Caco-2 (cell line): Measurements from ENCODE around the gene SFXN3. TPM values are rescaled to one million over a fixed set of nuclear protein-coding genes. Genes with fewer than 3 reads are reported as not detected.

ENCODE experiments used
- BruUV-seq: library from RNA; stranded (reverse); fragments of 400-500 nt; replicated peaks from 2 replicates; lab custom pipeline; 2021; lab: Mats Ljungman, UMichigan
- CTCF ChIA-PET: fragments of 300-600 bp; sonication (Branson Sonifier 250); formaldehyde crosslinking; loops from one replicate; lab custom pipeline; 2022; ENCODE audit warnings: antibody characterized with exemption; lab: Charles Lee
- POLR2A ChIA-PET: fragments of 300-600 bp; sonication (Branson Sonifier 250); formaldehyde crosslinking; loops from one replicate; lab custom pipeline; 2022; ENCODE audit warnings: antibody characterized with exemption; lab: Charles Lee
- DNase-seq, 2 experiments: peaks; one replicate each; pipeline versions ENCODE4 v3.0.0 to v3.0.0-alpha.2; 2020 to 2022
- H3K27me3 ChIP-seq: replicated peaks from 2 replicates; pipeline ENCODE4 v1.6.0; 2011; ENCODE audit warnings: low read length; ENCODE audit not compliant: control insufficient read depth, insufficient read depth
- H3K36me3 ChIP-seq: 2 replicates; pipeline ENCODE4 v1.5.1; 2011; ENCODE audit warnings: low read length; ENCODE audit not compliant: control insufficient read depth, insufficient read depth
- H3K4me1 ChIP-seq: fragments of 250-450 bp; sonication (Bioruptor Pico); 2 replicates; pipeline ENCODE4 v1.5.1; 2020; ENCODE audit warnings: mild to moderate bottlenecking
- H3K4me3 ChIP-seq: 2 replicates; pipeline ENCODE4 v1.5.1; 2011; ENCODE audit warnings: low read depth, mild to moderate bottlenecking, control low read depth, low read length
- H3K9me3 ChIP-seq: fragments of 250-450 bp; sonication (Bioruptor Pico); 2 replicates; pipeline ENCODE4 v1.5.1; 2020; ENCODE audit warnings: mild to moderate bottlenecking, moderate library complexity
- H3K27ac Mint-ChIP-seq: one replicate; pipeline ENCODE4 v1.8.0; 2022; ENCODE audit warnings: mixed read lengths; ENCODE audit not compliant: unreplicated experiment
- H3K27me3 Mint-ChIP-seq: one replicate; pipeline ENCODE4 v1.8.0; 2022; ENCODE audit warnings: mixed read lengths; ENCODE audit not compliant: insufficient read depth, unreplicated experiment
- H3K36me3 Mint-ChIP-seq: one replicate; pipeline ENCODE4 v1.8.0; 2022; ENCODE audit warnings: mild to moderate bottlenecking, mixed read lengths; ENCODE audit not compliant: insufficient read depth, unreplicated experiment
- H3K4me1 Mint-ChIP-seq: one replicate; pipeline ENCODE4 v1.8.0; 2022; ENCODE audit warnings: low read depth, mixed read lengths; ENCODE audit not compliant: unreplicated experiment
- H3K4me3 Mint-ChIP-seq: one replicate; pipeline ENCODE4 v1.8.0; 2022; ENCODE audit warnings: mild to moderate bottlenecking, moderate library complexity, mixed read lengths; ENCODE audit not compliant: unreplicated experiment
- H3K9me3 Mint-ChIP-seq: one replicate; pipeline ENCODE4 v1.8.0; 2022; ENCODE audit warnings: mixed read lengths; ENCODE audit not compliant: unreplicated experiment
- intact Hi-C: fragments of 100-400 bp; cut with micrococcal nuclease; formaldehyde crosslinking; loops from one replicate; pipeline ENCODE4 v1.10.0; 2022; ENCODE audit not compliant: unreplicated experiment
- total RNA-seq: library from RNA; stranded (reverse); gene quantifications from 2 replicates; pipeline ENCODE4 v1.2.3, GENCODE V29; 2022
- TF ChIP-seq, protein P1 (sequence below), 2 experiments: fragments of 200-600 bp in 1 of 2; IDR thresholded peaks; 1 replicate in 1 of 2; 2 replicates in 1 of 2; pipeline versions ENCODE4 v1.5.1 to v1.8.0; 2011 to 2022; ENCODE audit warnings: antibody characterized with exemption in 1 of 2, control low read depth in 1 of 2, inconsistent platforms in 1 of 2, low read depth in 1 of 2, low read length in 1 of 2, mild to moderate bottlenecking in 1 of 2, moderate library complexity in 1 of 2; ENCODE audit not compliant: insufficient read depth in 1 of 2, severe bottlenecking in 1 of 2, unreplicated experiment in 1 of 2

The SFXN3 gene
- total RNA-seq, 1 experiment from 2014 or later, result 23.4 TPM

DNA sequence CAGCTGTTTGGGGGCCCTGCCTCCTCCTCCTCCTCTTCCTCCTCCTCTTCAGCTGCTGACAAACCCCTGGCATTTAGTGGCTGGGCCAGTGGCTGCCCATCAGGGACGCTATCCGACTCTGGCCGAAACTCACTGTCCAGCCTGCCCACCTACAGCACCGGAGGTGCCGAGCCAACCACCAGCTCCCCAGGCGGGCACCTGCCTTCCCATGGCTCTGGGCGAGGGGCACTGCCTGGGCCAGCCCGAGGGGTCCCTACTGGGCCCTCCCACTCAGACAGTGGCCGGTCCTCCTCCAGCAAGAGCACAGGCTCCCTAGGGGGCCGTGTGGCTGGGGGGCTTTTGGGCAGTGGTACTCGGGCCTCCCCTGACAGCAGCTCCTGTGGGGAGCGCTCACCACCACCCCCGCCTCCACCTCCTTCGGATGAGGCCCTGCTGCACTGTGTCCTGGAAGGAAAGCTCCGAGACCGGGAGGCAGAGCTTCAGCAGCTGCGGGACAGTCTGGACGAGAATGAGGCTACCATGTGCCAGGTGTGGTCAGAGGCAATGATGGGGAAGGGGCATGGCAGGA is 27.3 kb upstream of the SFXN3 start:
- DNase-seq, result no peak
- Mint-ChIP-seq H3K9me3 (no peaks in the 10 kb centered on the region), H3K36me3 (peaks cover 24% of the 10 kb centered on the region), H3K4me3 (no peak overlapping the region), H3K27me3 (no peaks in the 10 kb centered on the region), H3K4me1 (peaks cover 9% of the 10 kb centered on the region), H3K27ac (no peak overlapping the region)
- Histone ChIP-seq H3K36me3 (peaks cover 2% of the 10 kb centered on the region), H3K9me3 (no peaks in the 10 kb centered on the region), H3K27me3 (no peaks in the 10 kb centered on the region), H3K4me3 (no peak overlapping the region), H3K4me1 (peaks cover 8% of the 10 kb centered on the region)
- intact Hi-C loops, result no loop called here
- ChIA-PET POLR2A (no interaction called here), CTCF (interaction anchor here (1.1 to 1.3 kb wide), 2 partner anchors 8 to 11 kb away, joined by 3 to 10 read pairs; no protein-coding TSS in a partner anchor)
- TF ChIP-seq, protein P1, sequence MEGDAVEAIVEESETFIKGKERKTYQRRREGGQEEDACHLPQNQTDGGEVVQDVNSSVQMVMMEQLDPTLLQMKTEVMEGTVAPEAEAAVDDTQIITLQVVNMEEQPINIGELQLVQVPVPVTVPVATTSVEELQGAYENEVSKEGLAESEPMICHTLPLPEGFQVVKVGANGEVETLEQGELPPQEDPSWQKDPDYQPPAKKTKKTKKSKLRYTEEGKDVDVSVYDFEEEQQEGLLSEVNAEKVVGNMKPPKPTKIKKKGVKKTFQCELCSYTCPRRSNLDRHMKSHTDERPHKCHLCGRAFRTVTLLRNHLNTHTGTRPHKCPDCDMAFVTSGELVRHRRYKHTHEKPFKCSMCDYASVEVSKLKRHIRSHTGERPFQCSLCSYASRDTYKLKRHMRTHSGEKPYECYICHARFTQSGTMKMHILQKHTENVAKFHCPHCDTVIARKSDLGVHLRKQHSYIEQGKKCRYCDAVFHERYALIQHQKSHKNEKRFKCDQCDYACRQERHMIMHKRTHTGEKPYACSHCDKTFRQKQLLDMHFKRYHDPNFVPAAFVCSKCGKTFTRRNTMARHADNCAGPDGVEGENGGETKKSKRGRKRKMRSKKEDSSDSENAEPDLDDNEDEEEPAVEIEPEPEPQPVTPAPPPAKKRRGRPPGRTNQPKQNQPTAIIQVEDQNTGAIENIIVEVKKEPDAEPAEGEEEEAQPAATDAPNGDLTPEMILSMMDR (IDR thresholded peaks at IDR 0.05; ENCODE audit: insufficient read depth in 1 of 2, low read depth in 1 of 2, low read length in 1 of 2, severe bottlenecking in 1 of 2, unreplicated experiment in 1 of 2), result no peak
- BruUV-seq, result no TSS peak

GRCh38 chr10:101005361-101005760 is 25.7 kb upstream of the SFXN3 start:
- ChIA-PET POLR2A (no interaction called here), CTCF (no interaction called here)
- H3K4me3 Mint-ChIP-seq, result no peak overlapping the region
- no peaks in the 10 kb centered on the region for H3K27me3 Mint-ChIP-seq
- H3K27me3 ChIP-seq, result no peaks in the 10 kb centered on the region
- no peaks in the 10 kb centered on the region for H3K9me3 Mint-ChIP-seq
- H3K27ac Mint-ChIP-seq, result no peak overlapping the region
- intact Hi-C loops, result no loop called here
- TF ChIP-seq, protein P1 (IDR thresholded peaks at IDR 0.05; ENCODE audit: insufficient read depth in 1 of 2, low read depth in 1 of 2, low read length in 1 of 2, severe bottlenecking in 1 of 2, unreplicated experiment in 1 of 2), result no peak
- peaks cover 2% of the 10 kb centered on the region for H3K36me3 ChIP-seq
- H3K4me3 ChIP-seq, result no peak overlapping the region
- no peaks in the 10 kb centered on the region for H3K9me3 ChIP-seq
- H3K4me1 Mint-ChIP-seq, result peaks cover 8% of the 10 kb centered on the region
- no peak for DNase-seq
- H3K36me3 Mint-ChIP-seq, result peaks cover 18% of the 10 kb centered on the region
- no TSS peak for BruUV-seq
- H3K4me1 ChIP-seq, result peaks cover 6% of the 10 kb centered on the region; the same call in 1 of the 2 replicates

DNA sequence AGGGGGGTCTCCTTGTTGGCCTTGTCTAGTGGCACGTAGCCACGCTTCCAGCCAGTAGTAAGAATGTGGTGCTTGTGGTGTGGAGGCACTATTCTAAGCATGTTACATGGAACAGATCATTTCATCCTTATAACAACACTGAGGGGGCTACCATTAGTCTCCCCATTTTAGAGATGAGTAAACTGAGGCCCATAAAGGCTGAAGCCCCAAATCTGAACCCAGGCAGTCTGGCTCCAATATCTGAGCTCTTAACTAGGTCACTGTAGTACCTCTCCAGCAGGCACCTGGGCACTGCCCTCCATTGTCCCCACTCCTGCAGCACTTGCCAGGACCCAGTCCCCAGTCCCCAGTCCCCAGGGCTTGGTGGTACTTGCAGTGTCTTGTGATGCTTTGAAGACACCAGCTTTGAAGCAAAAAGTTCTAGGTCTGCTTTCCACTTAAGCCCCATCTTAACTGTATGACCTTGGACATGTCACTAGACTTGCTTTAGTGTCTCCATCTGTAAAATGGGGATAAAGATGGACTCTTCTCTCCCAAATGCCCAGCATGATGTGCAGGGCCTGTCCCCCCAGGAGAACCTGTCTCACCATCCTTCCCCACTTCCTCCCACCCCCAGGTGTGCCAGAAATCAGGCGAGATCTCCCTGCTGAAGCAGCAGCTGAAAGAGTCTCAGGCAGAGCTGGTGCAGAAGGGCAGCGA is 25.0 kb upstream of the SFXN3 start:
- POLR2A ChIA-PET, result interaction anchor here (0.6 kb wide), 1 partner anchor 24 kb away, joined by 5 read pairs; no protein-coding TSS in a partner anchor
- no peaks in the 10 kb centered on the region for H3K27me3 Mint-ChIP-seq
- CTCF ChIA-PET, result interaction anchor here (0.8 kb wide), 1 partner anchor 9 kb away, joined by 3 read pairs; no protein-coding TSS in a partner anchor
- Histone ChIP-seq H3K27me3 (no peaks in the 10 kb centered on the region), H3K9me3 (no peaks in the 10 kb centered on the region), H3K4me1 (peaks cover under 1% of the 10 kb centered on the region; the same call in 1 of the 2 replicates), H3K4me3 (no peak overlapping the region), H3K36me3 (peaks cover 2% of the 10 kb centered on the region)
- TF ChIP-seq, protein P1 (IDR thresholded peaks at IDR 0.05; ENCODE audit: insufficient read depth in 1 of 2, low read depth in 1 of 2, low read length in 1 of 2, severe bottlenecking in 1 of 2, unreplicated experiment in 1 of 2), result no peak
- H3K9me3 Mint-ChIP-seq, result no peaks in the 10 kb centered on the region
- peaks cover 4% of the 10 kb centered on the region for H3K4me1 Mint-ChIP-seq
- intact Hi-C loops, result no loop called here
- no peak overlapping the region for H3K27ac Mint-ChIP-seq
- no peak overlapping the region for H3K4me3 Mint-ChIP-seq
- no peak for DNase-seq
- H3K36me3 Mint-ChIP-seq, result peaks cover 14% of the 10 kb centered on the region
- BruUV-seq, result no TSS peak
